HUES64 (cell line): ENCODE data around the gene AATK.

Experiments
- H3K27ac ChIP-seq: 2 replicates; pipeline ENCODE4 v1.7.0; 2013; ENCODE audit warnings: low read depth, low read length, inconsistent platforms
- H3K27me3 ChIP-seq: 2 replicates; pipeline ENCODE4 v1.6.1; 2013; ENCODE audit warnings: mild to moderate bottlenecking, low read length; ENCODE audit not compliant: insufficient read depth
- H3K36me3 ChIP-seq: 2 replicates; pipeline ENCODE4 v1.6.1; 2013; ENCODE audit warnings: mild to moderate bottlenecking, low read length; ENCODE audit not compliant: insufficient read depth
- H3K4me1 ChIP-seq: 2 replicates; pipeline ENCODE4 v1.6.1; 2013; ENCODE audit warnings: mild to moderate bottlenecking, low read length, moderate library complexity; ENCODE audit not compliant: insufficient read depth
- H3K4me3 ChIP-seq: 2 replicates; pipeline ENCODE4 v1.5.1; 2013; ENCODE audit warnings: mild to moderate bottlenecking, low read length, moderate library complexity
- H3K9ac ChIP-seq: 2 replicates; pipeline ENCODE4 v1.6.1; 2013; ENCODE audit warnings: mild to moderate bottlenecking, low read depth, low read length
- H3K9me3 ChIP-seq: 2 replicates; pipeline ENCODE4 v1.6.1; 2013; ENCODE audit warnings: low read depth, low read length; ENCODE audit not compliant: insufficient read depth
- WGBS: fragments of 150-250, 120-280 bp; methylation state at CpG from one replicate; pipeline ENCODE4 v1.1.7; 2013; ENCODE audit warnings: missing lambda C conversion rate; 5-methylcytosine and 5-hydroxymethylcytosine counted together

The AATK gene

GRCh38 chr17:81101614-81102306, 64.3 kb downstream of the AATK start:
- Histone ChIP-seq H3K4me3 (no peak overlapping the region), H3K9me3 (no peaks in the 10 kb centered on the region), H3K4me1 (peaks cover 9% of the 10 kb centered on the region; the same call in 1 of the 2 replicates), H3K27me3 (no peaks in the 10 kb centered on the region), H3K36me3 (no peaks in the 10 kb centered on the region; the same call in 1 of the 2 replicates), H3K9ac (no peak overlapping the region), H3K27ac (no peak overlapping the region)
- WGBS, result 49% methylated on average over 33 of the region's 33 CpGs

GRCh38 chr17:81100668-81101067, 65.4 kb downstream of the AATK start:
- no peak overlapping the region for H3K27ac ChIP-seq
- H3K9ac ChIP-seq, result no peak overlapping the region
- no peaks in the 10 kb centered on the region; the same call in 1 of the 2 replicates for H3K36me3 ChIP-seq
- H3K27me3 ChIP-seq, result no peaks in the 10 kb centered on the region
- peaks cover 15% of the 10 kb centered on the region; the same call in 1 of the 2 replicates for H3K4me1 ChIP-seq
- WGBS, result 97% methylated on average over 10 of the region's 10 CpGs
- no peaks in the 10 kb centered on the region for H3K9me3 ChIP-seq
- no peak overlapping the region for H3K4me3 ChIP-seq

GRCh38 chr17:81099888-81100287, 66.1 kb downstream of the AATK start:
- no peaks in the 10 kb centered on the region; the same call in 1 of the 2 replicates for H3K36me3 ChIP-seq
- H3K27me3 ChIP-seq, result no peaks in the 10 kb centered on the region
- no peak overlapping the region for H3K27ac ChIP-seq
- H3K9me3 ChIP-seq, result no peaks in the 10 kb centered on the region
- 97% methylated on average over 23 of the region's 23 CpGs for WGBS
- no peak overlapping the region for H3K9ac ChIP-seq
- peaks cover 23% of the 10 kb centered on the region; the same call in 1 of the 2 replicates for H3K4me1 ChIP-seq
- no peak overlapping the region for H3K4me3 ChIP-seq

- Histone ChIP-seq H3K27me3 (no peaks in the 10 kb centered on the region), H3K9ac (no peak overlapping the region), H3K9me3 (no peaks in the 10 kb centered on the region), H3K27ac (no peak overlapping the region), H3K36me3 (no peaks in the 10 kb centered on the region), H3K4me3 (no peak overlapping the region), H3K4me1 (peaks cover 34% of the 10 kb centered on the region)
- WGBS, result 81% methylated on average over 13 of the region's 13 CpGs
Measured at GRCh38 chr17:81097943-81098308, 68.1 kb downstream of the AATK start.

GRCh38 chr17:81097134-81097942, 68.7 kb downstream of the AATK start:
- no peak overlapping the region for H3K4me3 ChIP-seq
- H3K27ac ChIP-seq, result 0 out of 2 replicates have a peak overlapping the region, but pooled peaks have one; percentile 9
- H3K9me3 ChIP-seq, result no peaks in the 10 kb centered on the region
- no peaks in the 10 kb centered on the region for H3K27me3 ChIP-seq
- no peaks in the 10 kb centered on the region for H3K36me3 ChIP-seq
- H3K4me1 ChIP-seq, result peaks cover 34% of the 10 kb centered on the region
- H3K9ac ChIP-seq, result peak overlapping the region; percentile 26; the same call in 1 of the 2 replicates
- 24% methylated on average over 31 of the region's 31 CpGs for WGBS

GRCh38 chr17:81096741-81097133, 69.3 kb downstream of the AATK start:
- H3K36me3 ChIP-seq, result no peaks in the 10 kb centered on the region
- H3K27ac ChIP-seq, result no peak overlapping the region
- H3K27me3 ChIP-seq, result no peaks in the 10 kb centered on the region
- WGBS, result 84% methylated on average over 7 of the region's 7 CpGs
- H3K9ac ChIP-seq, result peak overlapping the region; percentile 26; the same call in 1 of the 2 replicates
- H3K4me3 ChIP-seq, result no peak overlapping the region
- H3K4me1 ChIP-seq, result peaks cover 34% of the 10 kb centered on the region
- no peaks in the 10 kb centered on the region for H3K9me3 ChIP-seq

- H3K36me3 ChIP-seq, result no peaks in the 10 kb centered on the region
- H3K9me3 ChIP-seq, result no peaks in the 10 kb centered on the region
- WGBS, result 64% methylated on average over 13 of the region's 13 CpGs
- H3K4me3 ChIP-seq, result no peak overlapping the region
- H3K4me1 ChIP-seq, result peaks cover 37% of the 10 kb centered on the region
- H3K27me3 ChIP-seq, result no peaks in the 10 kb centered on the region
- H3K27ac ChIP-seq, result peak overlapping the region; percentile 68
- H3K9ac ChIP-seq, result peak overlapping the region; percentile 37; the same call in 1 of the 2 replicates
Measured at GRCh38 chr17:81095383-81095762, 70.6 kb downstream of the AATK start.

GRCh38 chr17:81094509-81095382, 71.3 kb downstream of the AATK start:
- H3K4me3 ChIP-seq, result no peak overlapping the region
- peak overlapping the region; percentile 68 for H3K27ac ChIP-seq
- H3K36me3 ChIP-seq, result no peaks in the 10 kb centered on the region
- peaks cover 39% of the 10 kb centered on the region for H3K4me1 ChIP-seq
- peak overlapping the region; percentile 51 for H3K9ac ChIP-seq
- WGBS, result 28% methylated on average over 33 of the region's 33 CpGs
- no peaks in the 10 kb centered on the region for H3K9me3 ChIP-seq
- no peaks in the 10 kb centered on the region for H3K27me3 ChIP-seq

- Histone ChIP-seq H3K4me3 (no peak overlapping the region), H3K27ac (peak overlapping the region; percentile 63), H3K36me3 (no peaks in the 10 kb centered on the region), H3K4me1 (peaks cover 39% of the 10 kb centered on the region), H3K9ac (peak overlapping the region; percentile 51; the same call in 1 of the 2 replicates), H3K27me3 (no peaks in the 10 kb centered on the region), H3K9me3 (no peaks in the 10 kb centered on the region)
- 79% methylated on average over 21 of the region's 21 CpGs for WGBS
Measured at GRCh38 chr17:81093619-81094508, 72.2 kb downstream of the AATK start.

GRCh38 chr17:81092518-81093095, 73.4 kb downstream of the AATK start:
- 94% methylated on average over 24 of the region's 24 CpGs for WGBS
- Histone ChIP-seq H3K27ac (no peak overlapping the region), H3K4me1 (peaks cover 37% of the 10 kb centered on the region), H3K4me3 (no peak overlapping the region), H3K9ac (no peak overlapping the region), H3K36me3 (no peaks in the 10 kb centered on the region), H3K27me3 (no peaks in the 10 kb centered on the region), H3K9me3 (no peaks in the 10 kb centered on the region)
